Measurements from ENCODE around the gene IRF6.

GRCh38 chr1:209766051-209766450 lies 39.9 kb downstream of the IRF6 start:
- TF ChIP-seq FOXK1 (CRISPR knock-in tag; IDR thresholded peaks at IDR 0.05) (no peak), ZNF121 (CRISPR knock-in tag; IDR thresholded peaks at IDR 0.05) (no peak), ZNF219 (CRISPR knock-in tag; IDR thresholded peaks at IDR 0.05; ENCODE audit: borderline replicate concordance) (no peak), CTCF (IDR thresholded peaks at IDR 0.05) (no peak), TEAD1 (CRISPR knock-in tag; IDR thresholded peaks at IDR 0.05) (no peak), CREM (CRISPR knock-in tag; IDR thresholded peaks at IDR 0.05) (no peak), FOXP1 (CRISPR knock-in tag; IDR thresholded peaks at IDR 0.05; ENCODE audit: borderline replicate concordance) (no peak), TCF7 (CRISPR knock-in tag; IDR thresholded peaks at IDR 0.05; ENCODE audit: low read depth) (no peak)
